HuH-7.5 (cell line): Measurements from ENCODE around the gene AGBL4.

Source experiments
- DNase-seq: peaks from one replicate; pipeline ENCODE4 v3.0.0; 2011; ENCODE audit warnings: low spot score

The AGBL4 gene

DNA sequence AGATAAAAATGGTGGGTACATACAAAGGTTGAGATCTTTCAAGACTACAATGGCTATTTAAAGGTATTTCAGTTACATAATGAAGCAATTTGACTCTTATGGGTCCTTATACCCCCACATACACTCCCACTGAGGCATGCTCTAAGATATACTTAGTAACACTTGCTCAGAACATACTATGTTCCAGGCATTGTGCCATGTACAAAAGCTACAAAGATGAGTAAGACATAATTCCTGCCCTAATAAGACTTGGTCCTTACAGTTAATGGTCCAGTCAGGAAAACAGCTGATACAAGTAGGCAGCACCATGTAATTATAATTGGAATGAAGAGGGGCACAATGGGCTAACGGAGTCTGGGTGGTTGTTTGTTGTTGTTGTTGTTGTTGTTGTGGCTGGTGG is 1080.4 kb downstream of the AGBL4 start:
- no peak for DNase-seq

DNA sequence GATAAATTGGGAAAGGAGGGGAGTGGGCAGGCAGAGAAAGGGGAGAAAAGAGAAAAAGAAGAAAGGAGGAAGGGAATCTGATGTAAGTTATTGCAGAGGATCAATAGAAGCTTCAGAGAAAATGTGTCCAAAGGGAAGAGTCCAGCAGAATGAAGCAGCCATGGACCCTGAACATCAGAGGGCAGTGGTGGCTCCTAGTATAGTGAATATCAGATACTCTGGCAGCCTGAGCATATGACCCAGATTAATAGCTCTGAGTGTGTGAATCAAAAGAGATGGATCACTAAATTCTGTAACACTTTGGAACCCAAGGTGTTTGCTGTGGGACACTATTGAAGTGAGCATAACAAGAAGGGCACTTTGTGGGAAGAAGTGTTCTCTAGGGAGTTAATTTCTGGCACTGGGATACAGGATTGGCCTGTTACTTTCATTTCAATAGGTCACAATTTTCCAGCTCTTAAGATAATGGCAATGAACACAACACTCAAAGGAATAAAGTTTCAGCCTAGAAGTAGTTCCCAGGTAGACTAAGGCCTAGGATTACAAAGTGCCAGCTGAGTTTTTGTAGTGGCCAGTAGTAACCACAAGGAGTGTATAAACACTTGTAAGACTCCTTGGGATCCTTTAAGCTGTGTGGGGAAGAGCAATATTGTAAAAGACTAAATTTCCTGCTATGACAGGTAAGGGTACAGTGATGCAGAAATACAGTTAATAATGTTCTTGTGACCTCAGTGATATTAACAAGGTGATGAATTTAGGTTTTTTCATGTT is 1082.6 kb downstream of the AGBL4 start:
- DNase-seq = no peak

DNA sequence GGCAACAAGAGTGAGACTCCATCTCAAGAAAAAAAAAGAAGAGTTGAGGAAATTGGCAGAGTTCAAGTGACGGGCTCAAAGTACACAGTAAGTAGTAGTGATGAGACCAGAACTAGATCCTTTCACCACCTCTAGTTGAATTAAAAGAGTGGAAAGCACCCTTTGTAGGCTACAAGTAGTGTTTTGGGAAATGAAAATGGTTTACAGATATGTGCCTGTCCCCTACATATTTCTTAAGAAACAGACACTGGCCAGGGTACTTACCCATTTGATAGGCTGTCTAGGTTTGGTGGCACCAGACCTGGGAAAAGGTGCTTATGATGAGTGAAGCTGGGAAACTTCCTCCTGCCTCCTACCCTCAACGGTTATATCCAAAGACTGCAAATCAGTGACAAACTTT is 1083.4 kb downstream of the AGBL4 start:
- DNase-seq = no peak

DNA sequence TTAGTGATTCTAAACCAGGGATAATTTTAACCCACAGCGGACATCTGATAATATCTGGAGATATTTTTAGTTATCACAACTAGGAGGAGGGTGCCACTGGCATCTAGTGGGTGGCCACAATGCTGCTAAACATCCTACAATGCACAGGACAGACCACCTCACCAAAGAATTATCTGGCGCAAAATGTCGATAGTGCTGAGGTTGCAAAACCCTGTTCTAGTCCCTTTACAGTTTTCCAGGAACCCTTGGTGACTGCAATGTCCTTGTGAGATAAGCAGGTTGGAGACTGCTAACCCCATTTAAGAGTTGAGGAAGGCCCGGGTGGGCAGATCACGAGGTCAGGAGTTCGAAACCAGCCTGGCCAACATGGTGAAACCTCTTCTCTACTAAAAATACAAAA is 1083.9 kb downstream of the AGBL4 start:
- DNase-seq = no peak

DNA sequence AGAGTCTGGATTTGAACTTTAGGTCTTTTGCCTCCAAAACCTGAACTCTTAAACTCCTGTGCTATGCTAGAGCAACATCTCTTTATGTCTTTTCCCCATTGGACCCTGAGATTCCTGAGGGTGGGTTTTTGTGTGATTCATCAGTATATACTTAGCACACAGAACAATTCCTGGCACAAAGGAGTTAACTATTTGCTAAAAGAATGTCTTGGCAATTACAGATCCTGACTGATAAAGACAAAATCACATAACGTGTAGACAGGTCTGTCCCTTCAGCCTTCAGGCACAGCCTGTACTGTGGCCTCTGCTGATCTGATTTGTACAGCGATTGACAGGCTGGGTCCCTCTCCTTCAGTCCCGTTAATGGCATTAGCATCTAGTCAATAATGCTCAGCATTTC is 1084.7 kb downstream of the AGBL4 start:
- DNase-seq = no peak

- DNase-seq = no peak
Observed at GRCh38 chr1:48937732-48938131, 1086.0 kb downstream of the AGBL4 start.

- no peak for DNase-seq
Observed at GRCh38 chr1:48936436-48936835, 1087.3 kb downstream of the AGBL4 start.

GRCh38 chr1:48932366-48932765 is 1091.4 kb downstream of the AGBL4 start:
- DNase-seq = no peak

- DNase-seq = no peak
Observed at GRCh38 chr1:48931506-48932192, 1092.1 kb downstream of the AGBL4 start.

DNA sequence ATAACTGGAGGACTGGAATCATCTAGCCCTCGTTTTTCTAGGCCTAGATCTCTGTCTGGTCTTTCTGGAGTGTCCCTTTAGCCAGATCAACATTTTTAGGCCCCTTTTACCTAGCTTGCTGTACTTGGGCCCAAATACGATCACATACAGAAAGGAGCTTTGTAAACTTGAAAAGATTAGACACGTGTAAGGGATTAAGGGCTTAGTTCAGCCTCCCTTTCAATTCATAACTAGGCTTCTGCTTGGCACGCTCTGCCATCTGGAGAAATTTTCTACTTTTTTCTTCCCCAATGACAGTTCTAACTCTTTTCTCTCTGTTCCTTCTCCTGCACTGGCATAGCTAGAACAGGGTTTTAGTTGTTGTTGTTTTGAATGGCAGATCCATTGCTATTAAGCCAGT is 1093.7 kb downstream of the AGBL4 start:
- no peak for DNase-seq

GRCh38 chr1:48924099-48924498 is 1099.7 kb downstream of the AGBL4 start:
- DNase-seq = no peak

DNA sequence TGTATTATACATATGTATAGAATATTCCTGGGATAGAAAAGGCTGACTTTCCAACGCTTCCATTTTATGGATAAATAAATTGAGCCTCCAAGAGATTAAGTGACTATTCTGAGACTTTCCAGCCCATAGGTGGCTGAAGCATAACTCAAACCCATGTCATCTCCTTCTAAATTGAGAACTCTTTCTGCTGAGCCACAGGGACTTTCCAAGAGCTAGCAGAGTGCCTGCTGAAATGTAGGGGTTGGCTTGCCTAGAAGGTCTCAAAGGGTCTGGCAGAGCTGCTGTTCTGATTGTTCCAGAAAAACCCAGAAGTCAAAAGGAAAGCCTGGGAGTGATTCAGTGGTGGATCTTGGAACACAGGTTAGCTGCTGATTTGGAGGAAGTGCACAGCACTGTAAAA is 1100.6 kb downstream of the AGBL4 start:
- DNase-seq = no peak

- DNase-seq = no peak
Observed at GRCh38 chr1:48920851-48921250, 1102.9 kb downstream of the AGBL4 start.

DNA sequence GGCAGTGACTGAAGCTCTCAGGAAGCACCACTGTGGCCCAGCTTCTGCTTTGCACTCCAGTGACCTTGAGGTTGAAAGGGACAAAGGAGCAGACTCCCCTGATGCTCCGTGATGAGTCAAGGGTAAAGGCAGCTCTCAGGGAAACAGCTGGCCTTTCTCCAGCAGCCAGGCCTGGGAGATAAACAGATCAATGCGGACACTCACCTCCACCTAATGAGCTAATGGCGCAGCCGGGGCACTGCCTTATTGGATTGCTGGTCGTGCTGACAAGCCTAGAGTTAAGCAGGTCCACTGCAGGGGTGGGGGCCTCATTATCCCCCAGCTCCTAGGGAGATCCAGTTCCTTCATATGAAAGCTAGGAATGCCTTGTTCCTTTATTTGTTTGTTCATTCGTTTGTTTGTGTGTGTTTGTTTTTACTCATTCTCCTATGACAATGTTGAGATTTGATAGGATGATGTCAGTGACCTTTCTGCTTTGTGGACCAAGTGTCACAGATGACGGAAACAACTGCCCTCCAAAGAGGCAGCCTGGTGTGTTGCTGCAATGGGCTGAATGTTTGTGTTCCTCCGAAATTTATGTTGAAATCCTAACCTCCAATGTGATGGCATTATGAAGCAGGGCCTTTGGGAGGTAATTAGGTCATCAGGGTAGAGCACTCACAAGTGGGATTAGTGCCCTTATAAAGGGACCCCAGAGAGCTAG is 1105.7 kb downstream of the AGBL4 start:
- DNase-seq = no peak

DNA sequence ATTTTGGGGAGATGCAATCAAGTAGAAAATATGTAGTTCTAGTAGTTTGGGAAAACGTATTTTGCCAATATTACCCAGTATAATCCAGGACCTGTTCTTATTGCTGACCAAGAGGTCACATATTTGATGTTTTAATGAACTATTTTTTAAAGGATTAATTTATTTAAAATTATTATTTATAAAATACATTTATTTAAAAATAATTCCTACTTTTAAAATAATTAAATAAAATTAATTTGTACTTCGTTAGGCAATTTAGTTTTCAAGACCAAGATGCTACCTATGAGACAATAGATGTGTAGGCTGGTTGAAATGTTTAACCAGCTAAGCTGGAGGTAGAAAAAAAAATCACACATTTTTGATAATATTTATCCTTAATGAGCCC is 1106.7 kb downstream of the AGBL4 start:
- no peak for DNase-seq

DNA sequence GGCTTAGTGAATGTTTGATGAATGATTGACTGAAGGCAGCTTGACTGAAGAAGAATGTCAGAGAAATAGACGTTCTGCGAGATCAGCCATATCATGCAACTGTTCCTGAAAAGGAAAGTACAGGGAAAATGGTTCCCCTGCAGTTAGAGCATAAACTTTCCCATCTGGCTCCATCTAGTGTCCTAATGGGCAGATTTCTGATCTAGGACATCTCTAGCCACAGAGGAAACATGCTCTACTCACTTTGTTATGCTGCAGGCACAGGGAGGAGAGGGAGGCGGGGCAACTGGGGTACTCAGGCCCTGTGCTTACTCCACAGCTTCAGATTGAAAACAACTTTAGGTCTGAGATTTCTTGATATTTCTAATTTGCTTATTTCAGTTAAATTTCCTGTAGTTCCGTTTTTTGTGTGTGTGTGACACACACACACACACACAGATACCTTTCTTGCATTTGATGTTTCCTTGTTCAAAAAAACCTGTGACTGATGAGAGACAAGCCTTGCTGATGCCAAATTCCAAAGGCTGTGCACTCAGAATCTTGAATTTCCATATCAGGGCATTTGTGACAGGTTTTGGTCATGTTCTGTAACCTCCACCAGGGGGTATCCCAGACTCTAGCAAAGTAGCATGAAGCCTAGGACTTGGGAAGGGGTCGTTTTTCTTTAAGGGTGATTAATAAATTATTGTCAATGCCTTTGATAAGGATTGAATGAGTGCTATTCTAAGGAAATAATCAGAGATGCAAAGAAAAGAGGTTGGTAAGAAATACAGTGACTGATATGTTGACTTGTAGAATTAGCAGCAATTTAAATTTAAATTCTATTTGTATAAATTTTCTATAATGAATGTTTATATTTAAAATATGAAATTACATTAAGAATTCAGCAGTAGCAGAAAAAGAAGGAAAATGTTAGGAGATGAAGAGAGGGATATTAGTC is 1107.4 kb downstream of the AGBL4 start:
- DNase-seq = no peak

DNA sequence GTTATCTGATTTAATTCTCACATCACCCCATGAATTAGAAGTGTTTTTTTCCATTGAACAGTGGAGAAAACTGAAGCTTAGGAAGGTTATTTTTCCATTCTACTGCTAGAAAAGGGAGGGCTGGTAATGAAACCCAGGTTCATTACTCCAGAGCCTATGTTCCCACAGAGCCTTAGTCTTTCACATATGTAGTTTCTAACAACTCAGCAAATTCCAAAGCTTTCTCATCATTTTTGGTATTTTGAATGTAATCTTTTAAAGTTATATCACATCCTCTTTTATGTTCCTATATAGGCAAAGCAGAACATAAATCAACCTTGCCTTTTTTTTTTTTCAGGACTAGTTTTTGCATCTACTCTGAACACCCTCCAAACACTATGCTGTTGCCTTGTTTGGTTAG is 1115.1 kb downstream of the AGBL4 start:
- no peak for DNase-seq

DNA sequence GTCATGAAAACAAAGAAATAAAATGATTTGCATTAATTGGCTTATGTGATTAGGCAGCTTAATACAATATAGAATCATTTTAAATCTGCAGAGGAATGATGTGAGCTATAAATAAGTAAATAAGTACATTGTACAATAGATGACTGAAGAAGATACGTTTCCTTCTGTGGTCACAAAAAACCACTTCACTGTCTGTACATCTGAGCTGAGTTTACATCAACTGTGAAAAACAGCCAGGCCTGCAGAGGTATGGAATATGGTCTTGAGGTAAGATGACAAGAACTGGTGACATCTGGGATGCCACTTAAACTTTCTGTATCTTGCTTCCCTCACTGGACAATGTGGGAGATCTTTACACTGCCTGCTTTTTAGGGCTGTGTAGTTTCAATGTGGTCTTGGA is 1117.0 kb downstream of the AGBL4 start:
- no peak for DNase-seq

GRCh38 chr1:48906164-48906563 is 1117.6 kb downstream of the AGBL4 start:
- no peak for DNase-seq

GRCh38 chr1:48903291-48903690 is 1120.5 kb downstream of the AGBL4 start:
- DNase-seq = no peak

GRCh38 chr1:48898894-48899293 is 1124.9 kb downstream of the AGBL4 start:
- no peak for DNase-seq

GRCh38 chr1:48889615-48890014 is 1134.1 kb downstream of the AGBL4 start:
- DNase-seq = no peak
